ENCODE data around the gene OR11H7.
A peak's percentile ranks its signal among the peaks of the same experiment; 100 is the strongest.
"Not testable (repeated sequence)": the region's sequence is repeated elsewhere in the genome, so short reads cannot be mapped to it uniquely, and the experiment has no call there.

The OR11H7 gene

GRCh38 chr14:20223410-20223809, 5.4 kb upstream of the OR11H7 start, which contains the start of gene OR11H6:
OR11H6 (plus strand) TSS chr14:20223710; CDS start chr14:20223710, 0 bp downstream.
- no peaks in the 10 kb centered on the region for H3K9me2 ChIP-seq (replicated peaks; ENCODE audit: low read depth, low read length)
- H2AFZ ChIP-seq (ENCODE audit: low read length) = no peak within 1 kb of the TSS
- no peak within 1 kb of the TSS for H3K4me2 ChIP-seq (ENCODE audit: low read depth, low read length, poor library complexity, severe bottlenecking)
- H3K9ac ChIP-seq (ENCODE audit: low read depth, low read length, poor library complexity, severe bottlenecking) = no peak within 1 kb of the TSS
- no peaks in the 10 kb centered on the region for H3K36me3 ChIP-seq (ENCODE audit: insufficient read depth, low read length)
- H3K4me3 ChIP-seq (ENCODE audit: low read length, poor library complexity, severe bottlenecking) = no peak within 1 kb of the TSS
- TF ChIP-seq EZH2phosphoT487 (IDR thresholded peaks at IDR 0.05; ENCODE audit: borderline replicate concordance) (no peak), CTCF (conservative IDR thresholded peaks at IDR 0.05; ENCODE audit: low read length) (no peak)
- H3F3A ChIP-seq (ENCODE audit: low read depth) = no peaks in the 10 kb centered on the region
- H3K9me3 ChIP-seq (ENCODE audit: insufficient read depth, low read depth, low read length) = no peaks in the 10 kb centered on the region
- H4K20me1 ChIP-seq (ENCODE audit: insufficient read depth, low read length, poor library complexity, severe bottlenecking) = no peaks in the 10 kb centered on the region
- H3K79me2 ChIP-seq (ENCODE audit: insufficient read depth, low read length) = no peaks in the 10 kb centered on the region
- H3K4me1 ChIP-seq (ENCODE audit: insufficient read depth, low read length, poor library complexity, severe bottlenecking) = no peaks in the 10 kb centered on the region
- no peaks in the 10 kb centered on the region for H3K27me3 ChIP-seq (ENCODE audit: insufficient read depth, low read length, poor library complexity, severe bottlenecking)

GRCh38 chr14:20235415-20235814, 6.6 kb downstream of the OR11H7 start:
- not testable (repeated sequence) for H2AFZ ChIP-seq (ENCODE audit: low read length); H3K4me1 ChIP-seq (ENCODE audit: insufficient read depth, low read length, poor library complexity, severe bottlenecking); H3K79me2 ChIP-seq (ENCODE audit: insufficient read depth, low read length); H3K9me2 ChIP-seq (replicated peaks; ENCODE audit: low read depth, low read length); H3K9ac ChIP-seq (ENCODE audit: low read depth, low read length, poor library complexity, severe bottlenecking); H3K4me3 ChIP-seq (ENCODE audit: low read length, poor library complexity, severe bottlenecking); H4K20me1 ChIP-seq (ENCODE audit: insufficient read depth, low read length, poor library complexity, severe bottlenecking); H3K9me3 ChIP-seq (ENCODE audit: insufficient read depth, low read depth, low read length); H3K4me2 ChIP-seq (ENCODE audit: low read depth, low read length, poor library complexity, severe bottlenecking); H3K27me3 ChIP-seq (ENCODE audit: insufficient read depth, low read length, poor library complexity, severe bottlenecking); H3K36me3 ChIP-seq (ENCODE audit: insufficient read depth, low read length); H3F3A ChIP-seq (ENCODE audit: low read depth)

- H4K20me1 ChIP-seq (ENCODE audit: insufficient read depth, low read length, poor library complexity, severe bottlenecking) = no peaks in the 10 kb centered on the region
- no peak overlapping the region for H3K4me2 ChIP-seq (ENCODE audit: low read depth, low read length, poor library complexity, severe bottlenecking)
- no peaks in the 10 kb centered on the region for H3F3A ChIP-seq (ENCODE audit: low read depth)
- no peak overlapping the region for H3K4me3 ChIP-seq (ENCODE audit: low read length, poor library complexity, severe bottlenecking)
- H3K9me3 ChIP-seq (ENCODE audit: insufficient read depth, low read depth, low read length) = no peaks in the 10 kb centered on the region
- H3K9me2 ChIP-seq (replicated peaks; ENCODE audit: low read depth, low read length) = no peaks in the 10 kb centered on the region
- H2AFZ ChIP-seq (ENCODE audit: low read length) = no peak overlapping the region
- TF ChIP-seq CTCF (conservative IDR thresholded peaks at IDR 0.05; ENCODE audit: low read length) = peak; percentile 52
- TF ChIP-seq EZH2phosphoT487 (IDR thresholded peaks at IDR 0.05; ENCODE audit: borderline replicate concordance) = no peak
- H3K36me3 ChIP-seq (ENCODE audit: insufficient read depth, low read length) = no peaks in the 10 kb centered on the region
- no peaks in the 10 kb centered on the region for H3K27me3 ChIP-seq (ENCODE audit: insufficient read depth, low read length, poor library complexity, severe bottlenecking)
- no peaks in the 10 kb centered on the region for H3K79me2 ChIP-seq (ENCODE audit: insufficient read depth, low read length)
- no peaks in the 10 kb centered on the region for H3K4me1 ChIP-seq (ENCODE audit: insufficient read depth, low read length, poor library complexity, severe bottlenecking)
- no peak overlapping the region for H3K9ac ChIP-seq (ENCODE audit: low read depth, low read length, poor library complexity, severe bottlenecking)
Observed at GRCh38 chr14:20247646-20248246, 19.0 kb downstream of the OR11H7 start.

GRCh38 chr14:20262642-20263128, 33.9 kb downstream of the OR11H7 start:
- Histone ChIP-seq H3K36me3 (ENCODE audit: insufficient read depth, low read length) (no peaks in the 10 kb centered on the region), H3K9me3 (ENCODE audit: insufficient read depth, low read depth, low read length) (no peaks in the 10 kb centered on the region), H3K4me3 (ENCODE audit: low read length, poor library complexity, severe bottlenecking) (no peak overlapping the region), H3F3A (ENCODE audit: low read depth) (no peaks in the 10 kb centered on the region), H4K20me1 (ENCODE audit: insufficient read depth, low read length, poor library complexity, severe bottlenecking) (no peaks in the 10 kb centered on the region), H3K79me2 (ENCODE audit: insufficient read depth, low read length) (no peaks in the 10 kb centered on the region), H2AFZ (ENCODE audit: low read length) (no peak overlapping the region), H3K9me2 (replicated peaks; ENCODE audit: low read depth, low read length) (no peaks in the 10 kb centered on the region), H3K9ac (ENCODE audit: low read depth, low read length, poor library complexity, severe bottlenecking) (no peak overlapping the region), H3K4me1 (ENCODE audit: insufficient read depth, low read length, poor library complexity, severe bottlenecking) (no peaks in the 10 kb centered on the region), H3K27me3 (ENCODE audit: insufficient read depth, low read length, poor library complexity, severe bottlenecking) (no peaks in the 10 kb centered on the region), H3K4me2 (ENCODE audit: low read depth, low read length, poor library complexity, severe bottlenecking) (no peak overlapping the region)
- TF ChIP-seq EZH2phosphoT487 (IDR thresholded peaks at IDR 0.05; ENCODE audit: borderline replicate concordance) (no peak), CTCF (conservative IDR thresholded peaks at IDR 0.05; ENCODE audit: low read length) (no peak)

- not testable (repeated sequence) for H3K9me3 ChIP-seq (ENCODE audit: insufficient read depth, low read depth, low read length)
Observed at GRCh38 chr14:20264361-20264760, 35.6 kb downstream of the OR11H7 start.

More at GRCh38 chr14:20264361-20264760, 35.6 kb downstream of the OR11H7 start:
- H3K4me3 ChIP-seq (ENCODE audit: low read length, poor library complexity, severe bottlenecking); H3F3A ChIP-seq (ENCODE audit: low read depth); H3K36me3 ChIP-seq (ENCODE audit: insufficient read depth, low read length); H3K27me3 ChIP-seq (ENCODE audit: insufficient read depth, low read length, poor library complexity, severe bottlenecking); H3K79me2 ChIP-seq (ENCODE audit: insufficient read depth, low read length); H2AFZ ChIP-seq (ENCODE audit: low read length); H3K9me2 ChIP-seq (replicated peaks; ENCODE audit: low read depth, low read length); H3K4me1 ChIP-seq (ENCODE audit: insufficient read depth, low read length, poor library complexity, severe bottlenecking); H4K20me1 ChIP-seq (ENCODE audit: insufficient read depth, low read length, poor library complexity, severe bottlenecking); H3K4me2 ChIP-seq (ENCODE audit: low read depth, low read length, poor library complexity, severe bottlenecking); H3K9ac ChIP-seq (ENCODE audit: low read depth, low read length, poor library complexity, severe bottlenecking): not testable (repeated sequence)

Data from Loucy (cell line).